ENCODE results near the gene PLEKHO2.

Gene PLEKHO2

DNA sequence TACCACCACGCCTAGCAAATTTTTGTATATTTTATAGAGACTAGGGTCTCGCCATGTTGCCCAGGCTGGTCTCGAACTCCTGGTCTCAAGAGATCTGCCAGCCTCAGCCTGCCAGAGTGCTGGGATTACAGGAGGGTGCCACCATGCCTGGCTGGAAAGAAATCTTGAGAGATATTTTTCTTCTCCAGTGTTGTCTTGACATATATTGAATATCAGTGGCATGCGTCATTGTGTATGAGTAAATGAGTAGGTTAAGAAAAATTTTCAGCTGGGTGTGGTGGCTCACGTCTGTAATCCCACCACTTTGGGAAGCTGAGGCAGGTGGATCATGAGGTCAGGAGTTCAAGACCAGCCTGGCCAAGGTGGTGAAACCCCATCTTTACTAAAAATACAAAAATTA lies 12.7 kb upstream of the PLEKHO2 start:
- no peak for TF ChIP-seq POU2F2 (IDR thresholded peaks at IDR 0.05; ENCODE audit: low read depth, low read length)
- FAIRE-seq, result no peak
- DNase-seq (ENCODE audit: insufficient read length, low spot score), result no peak

DNA sequence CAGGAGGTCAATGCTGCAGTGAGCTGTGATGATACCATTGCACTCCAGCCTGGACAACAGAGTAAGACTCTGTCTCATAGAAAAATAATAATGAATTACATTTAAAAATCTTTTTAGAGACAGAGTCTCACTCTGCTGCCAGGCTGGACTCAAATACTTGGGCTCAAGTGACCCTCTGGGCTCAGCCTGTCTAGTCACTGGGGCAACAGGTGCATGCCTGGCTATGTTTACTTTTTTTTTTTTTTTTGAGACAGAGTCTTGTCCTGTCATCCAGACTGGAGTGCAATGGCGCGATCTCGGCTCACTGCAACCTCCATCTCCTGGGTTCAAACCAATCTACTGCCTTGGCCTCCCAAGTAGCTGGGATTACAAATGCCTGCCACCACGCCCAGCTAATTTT lies 8.0 kb upstream of the PLEKHO2 start:
- TF ChIP-seq PAX5 (IDR thresholded peaks at IDR 0.05; ENCODE audit: insufficient read depth, low read length, severe bottlenecking), result no peak
- no peak for TF ChIP-seq POLR2AphosphoS5 (IDR thresholded peaks at IDR 0.05; ENCODE audit: low read depth, low read length)
- TF ChIP-seq POU2F2 (IDR thresholded peaks at IDR 0.05; ENCODE audit: low read depth, low read length), result no peak
- TF ChIP-seq SPI1 (IDR thresholded peaks at IDR 0.05; ENCODE audit: low read depth, low read length), result no peak
- TF ChIP-seq POLR2A (IDR thresholded peaks at IDR 0.05; ENCODE audit: low read depth, low read length), result no peak
- TF ChIP-seq TAF1 (IDR thresholded peaks at IDR 0.05; ENCODE audit: low read depth, low read length), result no peak
- DNase-seq (ENCODE audit: insufficient read length, low spot score) (no peak), FAIRE-seq (no peak)

DNA sequence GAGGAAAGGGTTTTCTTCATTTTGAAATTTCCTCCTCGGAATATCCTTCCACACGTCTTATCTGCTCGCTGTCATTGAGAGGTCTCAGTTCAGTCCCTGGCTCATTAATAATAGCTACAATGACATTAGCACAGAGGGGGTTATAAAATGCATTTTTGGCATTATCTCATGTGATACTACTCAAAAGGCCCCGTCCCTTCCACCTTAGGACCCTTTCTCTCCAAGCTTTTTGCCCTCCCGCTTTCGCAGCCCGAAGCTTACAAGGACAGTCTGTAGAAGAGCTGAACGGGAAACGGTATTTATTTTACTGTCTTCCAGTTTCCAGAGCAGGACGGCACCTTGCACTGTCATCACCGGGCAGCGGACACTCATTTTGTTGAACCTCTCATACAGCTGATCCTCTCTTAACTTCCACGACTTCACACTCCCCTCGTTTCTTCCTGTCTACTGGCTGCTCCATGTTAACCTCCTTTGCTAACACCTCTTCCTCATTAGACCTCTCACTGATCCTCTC lies 5.6 kb upstream of the PLEKHO2 start:
- TF ChIP-seq POLR2AphosphoS5 (IDR thresholded peaks at IDR 0.05; ENCODE audit: low read depth, low read length), result no peak
- TF ChIP-seq POLR2A (IDR thresholded peaks at IDR 0.05; ENCODE audit: low read depth, low read length), result no peak
- no peak for TF ChIP-seq PAX5 (IDR thresholded peaks at IDR 0.05; ENCODE audit: insufficient read depth, low read length, severe bottlenecking)
- TF ChIP-seq POU2F2 (IDR thresholded peaks at IDR 0.05; ENCODE audit: low read depth, low read length), result no peak
- no peak for TF ChIP-seq SPI1 (IDR thresholded peaks at IDR 0.05; ENCODE audit: low read depth, low read length)
- TF ChIP-seq TAF1 (IDR thresholded peaks at IDR 0.05; ENCODE audit: low read depth, low read length), result no peak
- FAIRE-seq, result no peak
- no peak for DNase-seq (ENCODE audit: insufficient read length, low spot score)

DNA sequence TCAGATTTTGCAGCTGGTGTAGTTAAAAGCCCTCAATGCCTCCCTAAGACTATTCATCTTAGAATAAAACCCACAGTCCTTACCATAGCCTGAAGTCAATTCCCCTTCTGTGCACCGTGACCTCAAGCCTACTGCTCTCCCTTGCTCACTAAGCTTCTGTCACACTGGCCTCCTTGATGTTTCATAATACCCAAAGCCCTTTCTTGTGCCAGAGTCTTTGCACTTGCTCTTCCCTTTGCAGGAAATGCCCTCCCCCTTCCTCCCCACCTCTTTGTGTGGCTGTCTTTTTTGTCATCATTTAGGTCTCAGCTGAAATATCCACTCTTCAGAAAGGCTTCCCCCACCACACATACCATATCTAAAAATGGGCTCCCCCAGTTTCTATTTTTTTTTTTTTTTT lies 4.2 kb upstream of the PLEKHO2 start:
- TF ChIP-seq POLR2AphosphoS5 (IDR thresholded peaks at IDR 0.05; ENCODE audit: low read depth, low read length), result no peak
- no peak for TF ChIP-seq SPI1 (IDR thresholded peaks at IDR 0.05; ENCODE audit: low read depth, low read length)
- TF ChIP-seq POLR2A (IDR thresholded peaks at IDR 0.05; ENCODE audit: low read depth, low read length), result no peak
- no peak for TF ChIP-seq POU2F2 (IDR thresholded peaks at IDR 0.05; ENCODE audit: low read depth, low read length)
- no peak for TF ChIP-seq PAX5 (IDR thresholded peaks at IDR 0.05; ENCODE audit: insufficient read depth, low read length, severe bottlenecking)
- TF ChIP-seq TAF1 (IDR thresholded peaks at IDR 0.05; ENCODE audit: low read depth, low read length), result no peak
- FAIRE-seq (no peak), DNase-seq (ENCODE audit: insufficient read length, low spot score) (no peak)

DNA sequence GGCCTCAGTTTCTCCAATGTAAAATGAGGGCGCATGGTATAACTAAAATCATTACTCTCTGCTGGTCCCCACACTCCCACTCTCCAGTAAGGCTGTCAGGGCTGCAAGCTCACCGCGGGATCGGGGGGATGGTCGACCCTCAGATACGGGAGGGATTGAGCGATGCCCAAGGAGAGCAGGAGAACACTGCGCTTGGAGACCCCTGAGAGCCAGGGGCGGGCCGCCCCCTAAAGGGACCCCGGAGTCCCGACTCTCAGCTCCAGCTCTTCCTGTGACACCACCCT lies 713 bp upstream of the PLEKHO2 start:
- TF ChIP-seq TAF1 (IDR thresholded peaks at IDR 0.05; ENCODE audit: low read depth, low read length) (no peak), POLR2A (IDR thresholded peaks at IDR 0.05; ENCODE audit: low read depth, low read length) (no peak), PAX5 (IDR thresholded peaks at IDR 0.05; ENCODE audit: insufficient read depth, low read length, severe bottlenecking) (no peak), POLR2AphosphoS5 (IDR thresholded peaks at IDR 0.05; ENCODE audit: low read depth, low read length) (no peak), POU2F2 (IDR thresholded peaks at IDR 0.05; ENCODE audit: low read depth, low read length) (no peak), SPI1 (IDR thresholded peaks at IDR 0.05; ENCODE audit: low read depth, low read length) (no peak)
- DNase-seq (ENCODE audit: insufficient read length, low spot score) (no peak), FAIRE-seq (no peak)

DNA sequence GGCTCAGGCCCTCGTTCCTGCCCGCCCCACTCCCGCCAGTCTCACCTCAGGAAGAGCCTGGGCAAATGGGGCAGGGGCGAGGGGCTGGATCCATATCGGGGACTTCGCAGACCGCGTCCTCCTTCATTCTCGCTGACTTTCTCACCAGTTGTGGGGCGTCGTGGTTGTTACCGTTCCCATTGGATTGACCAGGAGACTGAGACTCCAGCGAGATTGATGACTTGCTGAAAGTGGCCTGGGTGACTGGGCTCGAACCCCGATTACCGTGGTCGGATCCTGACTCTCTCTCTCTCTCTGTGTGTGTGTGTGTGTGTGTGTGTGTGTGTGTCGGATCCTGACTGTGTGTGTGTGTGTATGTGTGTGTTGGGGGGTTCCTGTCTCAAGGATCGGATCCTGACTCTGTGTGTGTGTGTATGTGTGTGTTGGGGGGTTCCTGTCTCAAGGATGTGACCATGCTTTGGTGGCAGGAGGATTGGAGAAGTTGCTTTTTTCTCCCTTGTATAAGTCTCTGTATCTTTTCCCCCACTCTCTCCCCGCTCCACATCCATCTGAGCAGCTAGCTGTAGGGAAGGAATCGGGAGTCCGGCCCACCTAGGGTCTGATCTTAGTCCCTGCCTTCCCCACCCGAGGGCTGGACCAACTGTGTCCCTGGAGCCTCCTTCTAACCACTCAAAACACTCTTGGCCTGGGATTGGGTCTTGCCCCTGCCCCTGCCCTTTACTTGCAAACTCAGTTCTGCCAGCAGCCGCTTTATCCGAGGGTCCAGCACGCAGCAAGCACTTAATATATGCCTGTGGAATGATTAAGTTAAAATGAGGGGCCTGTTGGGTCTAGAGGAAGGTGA lies 603 bp downstream of the PLEKHO2 start:
- DNase-seq (ENCODE audit: insufficient read length, low spot score), result no peak
- no peak for TF ChIP-seq POLR2A (IDR thresholded peaks at IDR 0.05; ENCODE audit: low read depth, low read length)
- no peak for TF ChIP-seq SPI1 (IDR thresholded peaks at IDR 0.05; ENCODE audit: low read depth, low read length)
- FAIRE-seq, result no peak

DNA sequence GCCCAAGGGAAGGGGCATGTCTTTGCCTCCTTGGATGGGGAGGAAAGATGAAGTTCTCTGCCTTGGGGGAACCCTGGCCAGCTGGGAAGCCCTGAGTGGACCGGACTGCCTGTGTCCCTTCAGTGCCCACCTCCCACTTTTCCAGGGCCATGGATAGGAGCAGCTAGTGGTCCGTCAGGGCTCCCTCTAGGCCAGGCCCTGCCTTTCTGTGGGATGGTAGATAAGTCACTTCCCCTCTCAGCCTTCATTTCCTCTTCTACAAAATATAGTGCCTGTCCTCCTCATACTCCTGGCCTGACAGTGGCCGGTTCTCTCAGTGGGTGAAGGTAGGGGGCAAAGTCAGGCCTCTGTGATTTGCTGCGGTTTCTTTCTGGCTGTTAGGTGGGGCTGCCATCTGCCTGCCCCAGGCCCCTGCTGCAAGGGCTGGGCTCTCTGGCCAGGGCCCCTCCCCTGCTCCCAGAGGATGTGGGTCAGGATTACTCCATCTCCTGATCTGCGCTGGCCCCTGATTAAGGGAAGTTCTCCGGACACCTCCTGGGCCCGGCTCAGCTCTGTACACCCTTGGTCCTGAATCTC lies 1.4 kb downstream of the PLEKHO2 start:
- FAIRE-seq (peak; percentile 65), DNase-seq (ENCODE audit: insufficient read length, low spot score) (no peak)

DNA sequence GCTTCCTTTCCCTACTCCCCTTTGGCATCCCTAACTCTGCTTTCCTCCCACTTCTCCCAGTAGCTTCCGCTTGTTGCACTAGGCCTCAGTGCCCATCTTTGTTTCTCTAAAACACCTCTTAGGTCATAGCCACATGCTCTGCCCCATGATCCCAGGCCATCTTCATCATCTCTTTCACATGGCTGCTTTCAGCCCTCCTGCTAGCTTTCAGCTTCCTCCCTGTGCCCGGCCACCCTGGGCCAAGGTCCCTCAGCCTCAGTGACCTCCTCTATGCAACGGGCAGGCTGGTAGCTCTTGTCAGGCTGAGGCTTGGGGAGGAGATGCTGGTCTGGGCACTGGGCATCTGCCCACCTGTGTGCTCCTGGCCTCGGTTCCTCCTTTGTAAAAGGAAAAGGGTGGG lies 2.3 kb downstream of the PLEKHO2 start:
- TF ChIP-seq PAX5 (IDR thresholded peaks at IDR 0.05; ENCODE audit: insufficient read depth, low read length, severe bottlenecking) (no peak), SPI1 (IDR thresholded peaks at IDR 0.05; ENCODE audit: low read depth, low read length) (0 out of 2 replicates have a peak, but pooled peaks have one; percentile 6), POLR2AphosphoS5 (IDR thresholded peaks at IDR 0.05; ENCODE audit: low read depth, low read length) (no peak)
- DNase-seq (ENCODE audit: insufficient read length, low spot score) (no peak), FAIRE-seq (no peak)

More for the DNA sequence above, 1.4 kb downstream of the PLEKHO2 start:
- TF ChIP-seq POLR2A (IDR thresholded peaks at IDR 0.05; ENCODE audit: low read depth, low read length) (no peak), SPI1 (IDR thresholded peaks at IDR 0.05; ENCODE audit: low read depth, low read length) (peak; percentile 82)

DNA sequence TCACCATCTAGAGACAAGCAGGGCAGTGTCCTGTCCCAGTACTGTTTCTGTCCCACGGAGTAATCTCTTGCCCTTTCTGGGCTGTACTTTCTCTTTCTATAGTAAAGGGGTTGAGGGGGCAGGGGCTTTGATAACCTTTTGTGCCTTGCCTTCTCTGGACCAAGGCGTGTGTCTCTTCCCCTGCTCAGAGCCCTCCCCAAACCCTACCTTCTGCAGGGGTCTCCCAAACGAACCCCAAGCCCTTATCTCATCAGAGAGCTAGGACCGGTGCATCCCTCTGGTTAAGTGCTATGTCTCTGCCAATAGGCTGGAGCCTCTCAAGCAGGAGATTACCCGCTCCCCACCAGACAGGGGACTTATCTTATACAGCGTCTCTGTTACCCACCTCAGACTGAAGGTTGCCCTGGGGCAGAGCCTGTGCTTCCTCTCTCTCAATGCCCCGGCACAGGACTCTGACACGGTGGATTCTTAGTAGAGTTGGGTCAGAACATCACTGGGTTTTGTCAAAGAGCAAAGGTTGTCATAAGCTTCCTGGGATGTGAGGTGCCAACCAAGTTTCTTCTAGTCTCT lies 2.9 kb downstream of the PLEKHO2 start:
- FAIRE-seq (no peak), DNase-seq (ENCODE audit: insufficient read length, low spot score) (no peak)
- TF ChIP-seq POLR2A (IDR thresholded peaks at IDR 0.05; ENCODE audit: low read depth, low read length), result no peak
- TF ChIP-seq SPI1 (IDR thresholded peaks at IDR 0.05; ENCODE audit: low read depth, low read length), result no peak
- no peak for TF ChIP-seq TAF1 (IDR thresholded peaks at IDR 0.05; ENCODE audit: low read depth, low read length)
- no peak for TF ChIP-seq POU2F2 (IDR thresholded peaks at IDR 0.05; ENCODE audit: low read depth, low read length)
- TF ChIP-seq POLR2AphosphoS5 (IDR thresholded peaks at IDR 0.05; ENCODE audit: low read depth, low read length), result no peak
- TF ChIP-seq PAX5 (IDR thresholded peaks at IDR 0.05; ENCODE audit: insufficient read depth, low read length, severe bottlenecking), result no peak

DNA sequence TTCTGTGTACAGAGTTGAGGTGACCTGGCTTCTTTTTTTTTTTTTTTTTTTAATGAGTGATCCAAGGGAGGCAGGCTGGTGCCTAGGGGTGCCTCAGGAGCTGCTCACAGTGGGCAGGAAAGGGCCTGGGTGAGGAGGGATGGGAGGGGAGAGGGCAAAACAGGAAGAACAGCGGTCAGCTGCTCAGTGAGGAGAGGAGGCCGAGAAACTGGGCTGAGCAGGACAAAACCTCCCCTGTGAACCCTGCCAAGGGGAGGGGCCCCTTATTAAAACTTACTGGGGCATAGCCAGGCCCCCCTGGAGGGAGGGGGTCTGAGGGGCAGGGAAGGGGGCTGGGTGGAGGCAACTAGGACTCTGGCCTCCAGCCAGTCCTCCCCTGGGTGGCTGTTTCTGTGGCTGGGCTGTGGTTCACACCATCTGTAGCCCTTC lies 3.5 kb downstream of the PLEKHO2 start:
- TF ChIP-seq POLR2A (IDR thresholded peaks at IDR 0.05; ENCODE audit: low read depth, low read length) (no peak), PAX5 (IDR thresholded peaks at IDR 0.05; ENCODE audit: insufficient read depth, low read length, severe bottlenecking) (no peak), POLR2AphosphoS5 (IDR thresholded peaks at IDR 0.05; ENCODE audit: low read depth, low read length) (no peak), POU2F2 (IDR thresholded peaks at IDR 0.05; ENCODE audit: low read depth, low read length) (no peak), TAF1 (IDR thresholded peaks at IDR 0.05; ENCODE audit: low read depth, low read length) (no peak), SPI1 (IDR thresholded peaks at IDR 0.05; ENCODE audit: low read depth, low read length) (no peak)
- FAIRE-seq (no peak), DNase-seq (ENCODE audit: insufficient read length, low spot score) (no peak)
